Osteoblast (primary cell): Measurements from ENCODE around the gene UTP14A. TPM values are rescaled to one million over a fixed set of nuclear protein-coding genes. Genes with fewer than 3 reads are reported as not detected.

ENCODE experiments used
- DNase-seq: peaks from one replicate; pipeline ENCODE4 v3.0.0; 2011; ENCODE audit warnings: low spot score, mixed read lengths; ENCODE audit not compliant: insufficient read length; ENCODE audit errors: missing footprints
- H2AFZ ChIP-seq: 2 replicates; pipeline ENCODE4 v1.6.0; 2011; ENCODE audit warnings: mild to moderate bottlenecking, low read length
- H3K27ac ChIP-seq: 2 replicates; pipeline ENCODE4 v1.5.1; 2011; ENCODE audit warnings: mild to moderate bottlenecking, low read depth, low read length, moderate library complexity
- H3K27me3 ChIP-seq: 2 replicates; pipeline ENCODE4 v1.6.0; 2012; ENCODE audit warnings: mild to moderate bottlenecking, control low read depth, inconsistent platforms, low read length, moderate library complexity; ENCODE audit not compliant: insufficient read depth
- H3K36me3 ChIP-seq: 2 replicates; pipeline ENCODE4 v1.5.1; 2011; ENCODE audit warnings: mild to moderate bottlenecking, low read length, control low read depth, moderate library complexity; ENCODE audit not compliant: insufficient read depth
- H3K4me1 ChIP-seq: 2 replicates; pipeline ENCODE4 v1.5.1; 2011; ENCODE audit warnings: mild to moderate bottlenecking, low read length, control low read depth, moderate library complexity; ENCODE audit not compliant: insufficient read depth
- H3K4me2 ChIP-seq: 2 replicates; pipeline ENCODE4 v1.6.0; 2011; ENCODE audit warnings: mild to moderate bottlenecking, low read length; ENCODE audit not compliant: insufficient read depth
- H3K4me3 ChIP-seq: fragments of 200-600 bp; sonication (generic); 3 replicates; pipeline ENCODE4 v1.5.1; 2012; ENCODE audit warnings: mild to moderate bottlenecking, low read length, inconsistent platforms; ENCODE audit not compliant: insufficient read depth
- H3K79me2 ChIP-seq: 2 replicates; pipeline ENCODE4 v1.6.0; 2012; ENCODE audit warnings: mild to moderate bottlenecking, low read length, control low read depth, inconsistent platforms; ENCODE audit not compliant: insufficient read depth
- H3K9me3 ChIP-seq: 2 replicates; pipeline ENCODE4 v1.5.1; 2011; ENCODE audit warnings: low read depth, low read length, control low read depth
- H4K20me1 ChIP-seq: 2 replicates; pipeline ENCODE4 v1.6.0; 2012; ENCODE audit warnings: mild to moderate bottlenecking, low read length, control low read depth; ENCODE audit not compliant: insufficient read depth
- total RNA-seq: library from RNA; depleted of rRNA; stranded (reverse); fragments of >200 nt; gene quantifications from 2 replicates; pipeline ENCODE4 v1.2.3, GENCODE V29; 2012
- TF ChIP-seq, protein P1 (sequence below): IDR thresholded peaks from 2 replicates; pipeline ENCODE4 v1.5.1; 2011; ENCODE audit warnings: mild to moderate bottlenecking, low read depth, low read length, moderate library complexity; ENCODE audit errors: extremely low read depth

Gene UTP14A
- total RNA-seq, 1 donor, result 19.9 TPM

DNA sequence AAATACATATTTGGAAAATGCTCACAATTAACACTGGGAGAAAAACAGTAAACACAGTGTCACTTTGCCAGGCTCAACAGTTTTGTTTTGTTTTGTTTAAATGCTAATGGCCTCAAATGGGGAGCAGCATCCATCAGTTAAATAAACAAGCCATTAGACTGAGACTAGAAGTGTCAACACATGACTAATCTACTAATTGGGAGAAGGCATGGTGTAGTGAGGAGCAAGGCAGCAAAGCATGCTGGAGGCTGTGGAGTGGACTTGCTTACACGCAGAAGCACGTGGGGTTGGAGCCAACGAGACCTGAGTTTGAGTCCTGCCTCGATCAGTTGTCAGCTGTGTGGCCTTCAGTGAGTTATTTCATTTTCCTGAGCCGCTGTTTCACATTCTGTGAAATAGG, 29.0 kb downstream of the UTP14A start:
- H3K27ac ChIP-seq, result no peak overlapping the region
- H3K9me3 ChIP-seq, result no peaks in the 10 kb centered on the region
- H3K4me3 ChIP-seq, result no peak overlapping the region
- H3K4me1 ChIP-seq, result no peaks in the 10 kb centered on the region
- peaks cover 29% of the 10 kb centered on the region for H3K27me3 ChIP-seq
- no peak overlapping the region for H2AFZ ChIP-seq
- no peaks in the 10 kb centered on the region for H3K36me3 ChIP-seq
- H3K79me2 ChIP-seq, result no peaks in the 10 kb centered on the region
- no peak for DNase-seq
- TF ChIP-seq, protein P1, sequence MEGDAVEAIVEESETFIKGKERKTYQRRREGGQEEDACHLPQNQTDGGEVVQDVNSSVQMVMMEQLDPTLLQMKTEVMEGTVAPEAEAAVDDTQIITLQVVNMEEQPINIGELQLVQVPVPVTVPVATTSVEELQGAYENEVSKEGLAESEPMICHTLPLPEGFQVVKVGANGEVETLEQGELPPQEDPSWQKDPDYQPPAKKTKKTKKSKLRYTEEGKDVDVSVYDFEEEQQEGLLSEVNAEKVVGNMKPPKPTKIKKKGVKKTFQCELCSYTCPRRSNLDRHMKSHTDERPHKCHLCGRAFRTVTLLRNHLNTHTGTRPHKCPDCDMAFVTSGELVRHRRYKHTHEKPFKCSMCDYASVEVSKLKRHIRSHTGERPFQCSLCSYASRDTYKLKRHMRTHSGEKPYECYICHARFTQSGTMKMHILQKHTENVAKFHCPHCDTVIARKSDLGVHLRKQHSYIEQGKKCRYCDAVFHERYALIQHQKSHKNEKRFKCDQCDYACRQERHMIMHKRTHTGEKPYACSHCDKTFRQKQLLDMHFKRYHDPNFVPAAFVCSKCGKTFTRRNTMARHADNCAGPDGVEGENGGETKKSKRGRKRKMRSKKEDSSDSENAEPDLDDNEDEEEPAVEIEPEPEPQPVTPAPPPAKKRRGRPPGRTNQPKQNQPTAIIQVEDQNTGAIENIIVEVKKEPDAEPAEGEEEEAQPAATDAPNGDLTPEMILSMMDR, result no peak
- H4K20me1 ChIP-seq, result no peaks in the 10 kb centered on the region
- no peak overlapping the region for H3K4me2 ChIP-seq

GRCh38 chrX:129938081-129938480, 32.1 kb downstream of the UTP14A start:
- H3K36me3 ChIP-seq, result no peaks in the 10 kb centered on the region
- peaks cover 36% of the 10 kb centered on the region for H3K27me3 ChIP-seq
- no peak overlapping the region for H3K4me2 ChIP-seq
- no peak overlapping the region for H3K27ac ChIP-seq
- no peak overlapping the region for H3K4me3 ChIP-seq
- TF ChIP-seq, protein P1, result no peak
- no peaks in the 10 kb centered on the region for H3K4me1 ChIP-seq
- no peak for DNase-seq
- no peak overlapping the region for H2AFZ ChIP-seq
- H3K79me2 ChIP-seq, result no peaks in the 10 kb centered on the region
- H4K20me1 ChIP-seq, result no peaks in the 10 kb centered on the region
- H3K9me3 ChIP-seq, result no peaks in the 10 kb centered on the region

GRCh38 chrX:129939986-129940385, 34.0 kb downstream of the UTP14A start:
- Histone ChIP-seq H2AFZ (no peak overlapping the region), H3K4me1 (no peaks in the 10 kb centered on the region), H3K79me2 (no peaks in the 10 kb centered on the region), H4K20me1 (no peaks in the 10 kb centered on the region), H3K4me2 (no peak overlapping the region), H3K4me3 (no peak overlapping the region), H3K27ac (no peak overlapping the region), H3K27me3 (peaks cover 28% of the 10 kb centered on the region), H3K9me3 (no peaks in the 10 kb centered on the region), H3K36me3 (no peaks in the 10 kb centered on the region)
- TF ChIP-seq, protein P1, result no peak
- DNase-seq, result no peak

GRCh38 chrX:129940721-129941120, 34.8 kb downstream of the UTP14A start:
- TF ChIP-seq, protein P1, result no peak
- H3K27me3 ChIP-seq, result peaks cover 22% of the 10 kb centered on the region
- no peak overlapping the region for H2AFZ ChIP-seq
- no peaks in the 10 kb centered on the region for H3K9me3 ChIP-seq
- no peaks in the 10 kb centered on the region for H4K20me1 ChIP-seq
- no peak overlapping the region for H3K4me2 ChIP-seq
- H3K4me1 ChIP-seq, result no peaks in the 10 kb centered on the region
- no peak overlapping the region for H3K4me3 ChIP-seq
- DNase-seq, result no peak
- no peaks in the 10 kb centered on the region for H3K36me3 ChIP-seq
- H3K27ac ChIP-seq, result no peak overlapping the region
- no peaks in the 10 kb centered on the region for H3K79me2 ChIP-seq
